MM.1S (cell line): Measurements from ENCODE around the gene GPR27.

Source experiments
- DNase-seq: peaks from one replicate; pipeline ENCODE4 v3.0.0-alpha.2; 2015
- H2AFZ ChIP-seq: fragments of 300-600 bp; sonication (generic); 2 replicates; pipeline ENCODE4 v1.6.0; 2016; ENCODE audit warnings: antibody characterized with exemption, low read length
- H3F3A ChIP-seq: fragments of 300-600 bp; sonication (generic); 2 replicates; pipeline ENCODE4 v1.6.1; 2016; ENCODE audit warnings: mild to moderate bottlenecking, antibody characterized with exemption, low read length, moderate library complexity, mixed read lengths; ENCODE audit not compliant: insufficient read depth
- H3K27ac ChIP-seq: fragments of 300-600 bp; sonication (generic); 2 replicates; pipeline ENCODE4 v1.5.1; 2016; ENCODE audit warnings: mild to moderate bottlenecking, low read length
- H3K27me3 ChIP-seq: fragments of 300-600 bp; sonication (generic); replicated peaks from 2 replicates; pipeline ENCODE4 v1.6.0; 2016; ENCODE audit warnings: low read length; ENCODE audit not compliant: insufficient read depth
- H3K36me3 ChIP-seq: fragments of 300-600 bp; sonication (generic); replicated peaks from 2 replicates; pipeline ENCODE4 v1.6.1; 2016; ENCODE audit warnings: mild to moderate bottlenecking, low read length, mixed read lengths; ENCODE audit not compliant: insufficient read depth
- H3K4me1 ChIP-seq: fragments of 300-600 bp; sonication (generic); 2 replicates; pipeline ENCODE4 v1.6.1; 2016; ENCODE audit warnings: low read length, mixed read lengths
- H3K4me2 ChIP-seq: fragments of 300-600 bp; sonication (generic); 2 replicates; pipeline ENCODE4 v1.6.0; 2016; ENCODE audit warnings: low read depth, low read length
- H3K4me3 ChIP-seq: fragments of 300-600 bp; sonication (generic); 2 replicates; pipeline ENCODE4 v1.5.1; 2016; ENCODE audit warnings: low read length, mixed read lengths
- H3K79me2 ChIP-seq: fragments of 300-600 bp; sonication (generic); 2 replicates; pipeline ENCODE4 v1.6.1; 2016; ENCODE audit warnings: mixed run types, low read length, mixed read lengths
- H3K9ac ChIP-seq: fragments of 300-600 bp; sonication (generic); 2 replicates; pipeline ENCODE4 v1.6.1; 2016; ENCODE audit warnings: low read length, mixed read lengths
- H3K9me2 ChIP-seq: fragments of 300-600 bp; sonication (generic); replicated peaks from 2 replicates; pipeline ENCODE4 v1.6.1; 2016; ENCODE audit warnings: mild to moderate bottlenecking, low read length, mixed read lengths; ENCODE audit not compliant: insufficient read depth
- H3K9me3 ChIP-seq: fragments of 300-600 bp; sonication (generic); replicated peaks from 2 replicates; pipeline ENCODE4 v1.6.1; 2016; ENCODE audit warnings: mild to moderate bottlenecking, low read length, mixed read lengths; ENCODE audit not compliant: insufficient read depth
- H4K20me1 ChIP-seq: fragments of 300-600 bp; sonication (generic); 2 replicates; pipeline ENCODE4 v1.6.1; 2016; ENCODE audit warnings: mild to moderate bottlenecking, low read length, moderate library complexity, mixed read lengths; ENCODE audit not compliant: insufficient read depth
- CTCF ChIP-seq: fragments of 300-600 bp; sonication (generic); IDR thresholded peaks from 2 replicates; pipeline ENCODE4 v1.5.1; 2016; ENCODE audit warnings: antibody characterized with exemption, low read length, mixed read lengths
- EZH2 ChIP-seq: fragments of 300-600 bp; sonication (generic); optimal IDR thresholded peaks from 2 replicates; pipeline ENCODE3; 2017; ENCODE audit warnings: low read depth, mild to moderate bottlenecking, antibody characterized with exemption, low read length, mixed read lengths
- EZH2phosphoT487 ChIP-seq: fragments of 300-600 bp; sonication (generic); IDR thresholded peaks from 2 replicates; pipeline ENCODE4 v1.6.1; 2018; ENCODE audit warnings: antibody characterized with exemption, low read length

GPR27 gene

DNA sequence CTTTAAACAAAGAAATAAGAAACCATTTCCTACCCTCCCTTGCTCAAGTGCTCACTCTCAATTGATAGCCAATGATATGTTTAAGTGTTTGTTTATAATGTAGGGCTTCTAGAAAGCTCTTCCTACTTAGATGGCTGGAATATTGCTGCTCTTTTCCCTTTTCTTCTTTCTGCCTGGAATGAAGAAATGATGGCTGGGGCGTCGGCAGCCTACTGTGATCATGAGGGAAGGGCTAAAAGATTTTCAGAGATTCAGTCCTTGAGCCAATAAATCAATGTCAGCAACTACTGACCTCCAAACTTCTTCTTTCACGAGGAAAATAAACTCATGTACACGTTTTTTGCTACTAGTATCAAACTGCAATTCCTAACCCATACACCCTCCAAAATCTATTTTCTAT, 2.1 kb upstream of the GPR27 start:
- DNase-seq = no peak
- no peak overlapping the region for H3K9ac ChIP-seq
- no peak for TF ChIP-seq EZH2phosphoT487
- TF ChIP-seq CTCF = no peak
- no peak for TF ChIP-seq EZH2
- no peaks in the 10 kb centered on the region for H3K9me3 ChIP-seq
- H3K4me3 ChIP-seq = no peak overlapping the region
- no peaks in the 10 kb centered on the region for H3K9me2 ChIP-seq
- no peaks in the 10 kb centered on the region for H4K20me1 ChIP-seq
- H3F3A ChIP-seq = no peaks in the 10 kb centered on the region
- no peak overlapping the region for H2AFZ ChIP-seq
- H3K4me2 ChIP-seq = no peak overlapping the region
- H3K4me1 ChIP-seq = no peaks in the 10 kb centered on the region
- no peaks in the 10 kb centered on the region for H3K27me3 ChIP-seq
- no peaks in the 10 kb centered on the region for H3K79me2 ChIP-seq
- no peaks in the 10 kb centered on the region for H3K36me3 ChIP-seq
- no peak overlapping the region for H3K27ac ChIP-seq

- Histone ChIP-seq H3K9me2 (no peaks in the 10 kb centered on the region), H3K9ac (no peak overlapping the region), H3K79me2 (no peaks in the 10 kb centered on the region), H3K4me2 (no peak overlapping the region), H3K4me1 (no peaks in the 10 kb centered on the region), H3K27me3 (no peaks in the 10 kb centered on the region), H4K20me1 (no peaks in the 10 kb centered on the region), H3F3A (no peaks in the 10 kb centered on the region), H3K9me3 (no peaks in the 10 kb centered on the region), H3K4me3 (no peak overlapping the region), H2AFZ (no peak overlapping the region), H3K27ac (no peak overlapping the region), H3K36me3 (no peaks in the 10 kb centered on the region)
- TF ChIP-seq CTCF (no peak), EZH2phosphoT487 (no peak), EZH2 (no peak)
- DNase-seq = no peak
Measured at GRCh38 chr3:71752831-71753700, 589 bp upstream of the GPR27 start.

DNA sequence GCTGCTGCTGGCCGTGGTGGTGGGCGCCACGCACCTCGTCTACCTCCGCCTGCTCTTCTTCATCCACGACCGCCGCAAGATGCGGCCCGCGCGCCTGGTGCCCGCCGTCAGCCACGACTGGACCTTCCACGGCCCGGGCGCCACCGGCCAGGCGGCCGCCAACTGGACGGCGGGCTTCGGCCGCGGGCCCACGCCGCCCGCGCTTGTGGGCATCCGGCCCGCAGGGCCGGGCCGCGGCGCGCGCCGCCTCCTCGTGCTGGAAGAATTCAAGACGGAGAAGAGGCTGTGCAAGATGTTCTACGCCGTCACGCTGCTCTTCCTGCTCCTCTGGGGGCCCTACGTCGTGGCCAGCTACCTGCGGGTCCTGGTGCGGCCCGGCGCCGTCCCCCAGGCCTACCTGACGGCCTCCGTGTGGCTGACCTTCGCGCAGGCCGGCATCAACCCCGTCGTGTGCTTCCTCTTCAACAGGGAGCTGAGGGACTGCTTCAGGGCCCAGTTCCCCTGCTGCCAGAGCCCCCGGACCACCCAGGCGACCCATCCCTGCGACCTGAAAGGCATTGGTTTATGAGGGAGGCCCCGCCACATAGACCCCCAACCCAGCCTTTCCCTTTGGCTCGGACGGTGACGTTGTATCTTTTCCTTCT, 1.1 kb downstream of the GPR27 start:
- Histone ChIP-seq H3K9me3 (no peaks in the 10 kb centered on the region), H2AFZ (no peak overlapping the region), H3K4me2 (no peak overlapping the region), H3K36me3 (no peaks in the 10 kb centered on the region), H3K9ac (no peak overlapping the region), H3K9me2 (no peaks in the 10 kb centered on the region), H3K27ac (no peak overlapping the region), H3F3A (no peaks in the 10 kb centered on the region), H3K79me2 (no peaks in the 10 kb centered on the region), H3K27me3 (no peaks in the 10 kb centered on the region), H3K4me3 (no peak overlapping the region), H3K4me1 (no peaks in the 10 kb centered on the region), H4K20me1 (no peaks in the 10 kb centered on the region)
- no peak for DNase-seq
- no peak for TF ChIP-seq EZH2
- no peak for TF ChIP-seq EZH2phosphoT487
- no peak for TF ChIP-seq CTCF
